ENCODE data around the gene FADD.
"Not testable (repeated sequence)": the region's sequence is repeated elsewhere in the genome, so short reads cannot be mapped to it uniquely, and the experiment has no call there.

Gene FADD

DNA sequence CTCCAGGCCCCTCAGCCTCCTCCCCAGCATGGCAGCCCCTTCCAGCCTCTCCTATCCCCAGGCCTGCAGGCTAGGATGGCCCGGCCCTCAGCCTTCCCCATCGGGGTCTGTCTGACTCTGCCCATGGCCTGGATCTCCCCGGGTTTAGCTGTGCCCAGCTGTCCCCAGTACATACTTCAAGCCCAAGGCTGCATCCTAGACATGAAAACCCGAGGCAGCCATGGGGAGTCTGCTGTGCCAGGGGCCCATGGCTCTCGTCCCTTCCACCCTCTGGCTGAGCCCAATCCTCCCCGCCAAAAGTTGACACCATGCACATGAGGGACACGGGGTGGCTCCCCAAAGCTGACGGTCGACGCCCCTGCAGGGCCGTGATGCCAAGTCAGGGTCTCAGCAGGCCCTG lies 22.2 kb upstream of the FADD start:
- no peak for DNase-seq

DNA sequence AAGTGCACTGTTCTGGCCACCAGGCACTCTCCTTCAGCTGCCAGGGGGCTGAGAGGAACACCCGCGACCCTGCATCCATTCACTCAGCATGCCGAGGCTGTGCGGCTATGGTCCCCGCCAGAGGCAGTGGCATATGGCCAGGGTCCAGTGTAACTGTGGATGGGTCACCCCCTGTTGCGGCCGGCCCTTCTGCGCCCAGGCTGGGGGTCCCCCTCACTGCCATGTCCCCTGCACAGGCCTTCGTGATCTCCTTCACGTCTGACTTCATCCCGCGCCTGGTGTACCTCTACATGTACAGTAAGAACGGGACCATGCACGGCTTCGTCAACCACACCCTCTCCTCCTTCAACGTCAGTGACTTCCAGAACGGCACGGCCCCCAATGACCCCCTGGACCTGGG lies 20.8 kb upstream of the FADD start:
- no peak for DNase-seq

DNA sequence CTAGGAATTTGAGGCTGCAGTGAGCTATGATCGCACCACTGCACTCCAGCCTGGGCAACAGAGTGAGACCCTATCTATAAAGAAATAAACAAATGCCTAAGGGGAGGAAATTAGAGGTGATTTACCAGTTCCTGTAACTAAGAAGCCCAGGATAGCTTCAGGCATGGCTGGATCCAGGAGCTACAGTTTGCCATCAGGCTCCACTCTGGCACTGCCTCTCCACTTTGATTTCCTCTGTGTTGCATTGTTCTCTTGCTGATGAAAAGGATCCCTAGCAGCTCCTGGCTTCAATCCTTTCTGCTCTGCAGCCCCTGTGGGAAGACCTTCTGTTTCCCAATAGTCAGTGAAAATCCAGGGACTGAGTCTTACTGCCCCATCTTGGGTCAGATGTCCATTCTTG lies 20.1 kb upstream of the FADD start:
- DNase-seq: no peak

DNA sequence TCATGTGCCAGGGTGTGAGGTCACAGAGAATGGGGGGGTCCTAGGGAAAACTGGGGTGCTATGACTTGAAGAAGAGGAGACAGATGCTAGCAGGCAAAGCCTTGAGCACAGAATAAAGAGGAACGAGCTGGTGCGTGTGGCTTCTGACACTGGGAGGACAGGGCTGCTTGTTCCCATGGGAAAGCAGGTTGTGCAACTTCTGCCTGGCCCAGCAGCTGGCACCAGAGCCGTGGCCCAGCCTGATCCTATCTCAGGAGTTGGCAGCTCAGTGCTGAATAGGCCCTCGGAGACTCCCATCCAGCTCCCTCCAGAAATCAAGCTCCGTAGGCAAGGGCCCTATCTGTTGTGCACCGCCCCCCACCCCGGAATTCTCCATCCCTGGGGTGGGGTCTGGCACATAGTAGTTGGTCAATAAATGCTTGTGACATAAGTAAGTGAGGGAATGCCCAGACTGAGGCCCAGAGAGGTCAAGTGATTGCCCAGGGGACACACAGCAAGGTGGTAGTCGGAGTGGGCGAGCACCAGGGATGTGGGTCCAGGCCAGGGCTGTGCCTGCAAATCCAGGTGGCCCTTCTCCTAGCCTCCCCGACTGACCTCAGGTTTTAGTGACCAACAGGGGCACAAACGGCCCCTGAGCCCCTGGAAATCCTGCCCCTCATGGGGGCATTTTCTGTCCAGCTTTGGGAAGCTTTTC lies 19.5 kb upstream of the FADD start:
- no peak for DNase-seq

GRCh38 chr11:70184396-70184795 lies 18.7 kb upstream of the FADD start:
- no peak for DNase-seq

GRCh38 chr11:70185348-70186055 lies 17.6 kb upstream of the FADD start:
- no peak for DNase-seq

DNA sequence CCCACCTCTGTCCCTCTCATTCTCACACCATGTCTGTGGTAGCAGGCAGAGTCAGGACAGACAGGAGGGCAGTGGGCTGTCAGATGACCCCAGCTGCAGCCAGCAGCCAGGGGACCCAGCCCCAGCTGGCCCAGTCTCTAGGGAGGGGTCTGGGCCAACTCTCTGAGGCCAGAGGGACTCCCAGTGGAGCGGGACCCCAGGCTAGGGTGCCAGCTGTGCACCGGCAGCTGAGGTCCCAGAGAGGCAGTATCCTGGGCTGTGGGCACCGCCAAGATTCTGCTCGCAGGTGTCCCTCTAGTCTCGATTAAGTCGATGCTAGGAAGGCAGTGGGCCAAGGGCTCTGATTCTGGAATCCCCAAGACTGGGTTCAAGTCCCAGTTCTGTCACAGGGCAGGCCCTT lies 16.7 kb upstream of the FADD start:
- DNase-seq: no peak

GRCh38 chr11:70186936-70187335 lies 16.2 kb upstream of the FADD start:
- no peak for DNase-seq

- no peak for DNase-seq
Measured at GRCh38 chr11:70187771-70188170, 15.3 kb upstream of the FADD start.

- DNase-seq: no peak
Measured at GRCh38 chr11:70189622-70190021, 13.5 kb upstream of the FADD start.

DNA sequence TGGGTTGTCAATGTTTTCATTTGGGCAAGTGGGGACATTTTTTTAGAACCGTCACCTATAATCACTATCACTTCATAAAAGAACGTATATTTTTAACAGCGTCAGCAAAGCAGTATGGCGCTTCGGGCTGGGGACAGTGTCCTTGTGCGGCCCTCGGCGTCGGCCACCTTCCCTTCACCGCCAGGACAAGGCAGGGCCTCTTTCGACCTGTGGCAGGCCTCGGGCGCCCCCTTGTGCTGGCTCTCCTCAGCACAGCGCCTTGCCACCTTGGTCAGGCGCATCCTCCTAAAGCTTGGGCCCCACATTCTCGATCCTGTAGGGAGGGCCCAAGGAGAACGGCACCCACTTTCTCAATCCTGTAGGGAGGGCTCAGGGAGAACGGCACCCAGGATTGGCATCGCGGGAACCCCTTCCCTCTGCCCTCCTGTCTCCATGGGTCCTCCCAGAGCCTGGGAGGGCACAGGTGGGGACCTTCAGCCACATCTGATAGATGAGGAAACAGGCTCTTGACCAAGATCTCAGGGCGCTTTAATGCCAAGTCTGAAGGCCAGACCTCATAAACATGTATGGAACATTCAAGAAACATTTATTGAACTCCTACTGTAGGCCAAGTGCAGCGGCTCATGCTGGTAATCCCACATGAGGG lies 11.5 kb upstream of the FADD start:
- DNase-seq: peak in 23 of 56 donors; percentile 2 to 62 (median 18)

GRCh38 chr11:70192666-70193410 lies 10.3 kb upstream of the FADD start:
- DNase-seq: no peak

DNA sequence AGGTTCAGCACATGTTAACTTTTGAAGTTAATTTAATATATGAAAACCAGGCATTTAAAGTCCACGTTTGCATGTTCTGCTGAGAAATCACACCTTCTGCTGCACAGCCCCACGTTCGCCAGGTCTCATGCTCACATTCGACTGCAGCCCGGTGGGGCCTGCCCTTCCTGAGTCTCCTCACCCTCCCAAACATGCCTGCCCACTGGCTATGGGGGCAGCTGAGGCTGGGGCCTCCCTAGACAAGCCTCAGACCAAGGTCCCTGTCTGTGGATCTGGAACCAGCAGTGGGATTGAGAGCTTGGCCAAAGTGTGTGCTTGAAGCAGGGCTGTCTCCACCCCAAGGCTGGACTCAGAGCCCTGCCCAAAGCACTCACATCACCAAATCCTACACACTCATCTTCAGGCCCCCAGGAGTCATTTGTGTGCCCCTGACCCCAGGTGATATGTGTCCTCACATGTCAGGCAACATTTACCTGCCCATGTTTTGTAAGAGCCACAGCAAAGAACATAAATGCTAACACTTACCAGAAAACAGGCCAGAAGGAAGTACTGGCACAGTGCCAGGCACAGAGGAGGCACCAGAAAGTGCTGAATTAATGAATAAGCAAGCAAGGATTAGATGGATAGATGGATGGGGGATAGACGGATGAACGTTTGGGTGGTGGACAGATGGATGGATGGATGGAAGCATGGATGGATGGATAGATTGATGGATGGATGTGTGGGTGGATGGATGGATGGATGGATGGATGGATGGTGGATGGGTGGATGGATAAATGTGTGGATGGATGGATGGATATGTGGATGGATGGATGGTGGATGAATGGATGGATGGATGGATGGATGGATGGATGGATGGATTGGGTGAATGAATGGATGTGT lies 9.4 kb upstream of the FADD start:
- DNase-seq: no peak

- no peak for DNase-seq
Measured at GRCh38 chr11:70194792-70195791, 8.0 kb upstream of the FADD start.

- DNase-seq: no peak
Measured at GRCh38 chr11:70200212-70200844, 2.8 kb upstream of the FADD start.

- not testable (repeated sequence) for DNase-seq
Measured at GRCh38 chr11:70201047-70201446, 2.0 kb upstream of the FADD start.

DNA sequence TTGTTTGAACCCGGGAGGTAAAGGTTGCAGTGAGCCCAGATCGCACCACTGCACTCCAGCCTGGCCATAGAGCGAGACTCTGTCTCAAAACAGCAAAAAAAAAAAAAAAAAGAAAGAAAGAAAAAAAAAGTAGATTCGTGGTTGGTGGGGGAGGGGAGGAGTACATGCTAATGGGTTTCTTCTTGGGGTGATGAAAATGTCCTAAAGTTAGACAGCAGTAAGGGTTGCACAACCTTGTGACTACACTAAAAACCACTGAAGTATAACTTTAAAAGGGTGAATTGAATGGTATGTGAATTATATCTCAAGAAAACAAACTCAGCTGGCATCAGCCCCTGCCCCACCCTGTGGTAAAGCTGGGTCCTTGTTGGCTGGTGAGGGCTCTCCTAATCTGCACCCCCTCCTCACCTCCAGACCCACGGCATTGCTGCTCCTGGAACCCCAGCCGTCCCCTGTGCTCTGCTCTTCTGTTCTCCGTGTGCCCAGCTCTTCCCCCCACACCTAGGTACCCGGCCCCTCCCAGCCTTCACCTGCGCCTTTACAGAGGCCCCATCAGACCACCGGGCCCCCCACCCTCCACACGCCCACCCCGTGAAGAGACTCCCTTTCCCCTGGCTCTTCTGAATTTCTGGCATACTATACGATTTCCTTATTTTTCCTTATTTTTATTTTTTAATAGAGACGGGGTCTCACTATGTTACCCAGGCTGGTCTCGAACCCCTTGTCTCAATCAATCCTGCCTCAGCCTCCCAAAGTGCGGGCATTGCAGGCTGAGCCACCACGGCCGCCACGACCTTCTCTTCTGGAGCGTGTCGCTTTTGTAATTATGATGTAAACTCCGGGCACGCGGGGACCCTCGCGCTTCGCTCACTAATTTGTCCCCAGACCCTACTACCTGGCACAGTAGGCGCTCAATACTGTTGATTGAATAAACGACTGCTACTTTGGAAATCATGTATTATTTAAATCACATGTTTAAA lies 924 bp upstream of the FADD start:
- DNase-seq: peak in 1 of 56 donors; percentile 44

Measured in nucleus accumbens (tissue), 56 donors.